ENCODE measurements around the gene TOPBP1. TPM values are rescaled to one million over a fixed set of nuclear protein-coding genes. Genes with fewer than 3 reads are reported as not detected.

TOPBP1 gene
- total RNA-seq, 4 donors from 2014 or later, result 20.7 to 42.2 (median 28.7) TPM

- no peak for ATAC-seq (ENCODE audit: low FRiP score)
- TF ChIP-seq CTCF (IDR thresholded peaks at IDR 0.05), result no peak
- DNase-seq (ENCODE audit: low spot score), result no peak
Observed at GRCh38 chr3:133593243-133593642, 68.5 kb downstream of the TOPBP1 start.

- DNase-seq (ENCODE audit: low spot score) (no peak), ATAC-seq (ENCODE audit: low FRiP score) (no peak)
- no peak for TF ChIP-seq CTCF (IDR thresholded peaks at IDR 0.05)
Observed at GRCh38 chr3:133592843-133593242, 68.9 kb downstream of the TOPBP1 start.

GRCh38 chr3:133591271-133591742 is 70.4 kb downstream of the TOPBP1 start:
- ATAC-seq (ENCODE audit: low FRiP score) (no peak), DNase-seq (ENCODE audit: low spot score) (no peak)
- no peak for TF ChIP-seq CTCF (IDR thresholded peaks at IDR 0.05)

DNA sequence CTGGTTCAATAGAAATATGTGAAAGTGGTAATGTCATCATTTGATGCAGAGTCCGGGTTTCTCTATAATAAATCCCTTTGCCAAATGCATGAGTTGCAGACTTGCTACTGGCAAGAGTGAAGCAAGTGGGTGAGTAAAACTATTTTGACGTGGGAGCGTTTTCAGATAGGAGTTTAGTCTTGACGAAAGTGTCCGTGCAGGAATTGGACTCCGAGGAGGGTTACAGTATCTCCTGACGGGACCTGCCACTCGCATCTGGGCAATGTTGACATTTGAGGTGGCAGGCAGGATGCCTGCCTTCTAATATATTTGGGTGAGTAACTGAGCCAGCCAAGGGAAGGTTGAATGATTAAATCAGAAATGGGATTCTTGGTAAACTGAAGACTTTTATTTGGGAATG is 72.2 kb downstream of the TOPBP1 start:
- no peak for DNase-seq (ENCODE audit: low spot score)
- TF ChIP-seq CTCF (IDR thresholded peaks at IDR 0.05), result no peak
- ATAC-seq (ENCODE audit: low FRiP score), result peak; percentile 53

GRCh38 chr3:133588784-133589465 is 72.8 kb downstream of the TOPBP1 start:
- no peak for DNase-seq (ENCODE audit: low spot score)
- no peak for TF ChIP-seq CTCF (IDR thresholded peaks at IDR 0.05)
- ATAC-seq (ENCODE audit: low FRiP score), result no peak

GRCh38 chr3:133588035-133588434 is 73.7 kb downstream of the TOPBP1 start:
- ATAC-seq (ENCODE audit: low FRiP score), result no peak

More at GRCh38 chr3:133588035-133588434, 73.7 kb downstream of the TOPBP1 start:
- DNase-seq (ENCODE audit: low spot score), result no peak
- no peak for TF ChIP-seq CTCF (IDR thresholded peaks at IDR 0.05)
